Stimulated activated CD8-positive, alpha-beta memory T cell treated with anti-CD3 and anti-CD28 coated beads, Interleukin-15, amount 100 ng/mL, for 48 hours (primary cell): ENCODE results near the gene ATP8B3.
A peak's percentile ranks its signal among the peaks of the same experiment; 100 is the strongest.

ENCODE experiments used
- DNase-seq, 2 donors: peaks; one replicate each; pipeline ENCODE4 v3.0.0-alpha.2; 2020; ENCODE audit warnings: low read depth in 2 of 2

Gene ATP8B3

GRCh38 chr19:1833540-1833939, 21.5 kb upstream of the ATP8B3 start:
- DNase-seq, result no peak

GRCh38 chr19:1832046-1832663, 20.1 kb upstream of the ATP8B3 start:
- DNase-seq, result no peak

GRCh38 chr19:1830978-1831377, 18.9 kb upstream of the ATP8B3 start:
- DNase-seq, result no peak

GRCh38 chr19:1830568-1830967, 18.5 kb upstream of the ATP8B3 start:
- DNase-seq, result no peak

- no peak for DNase-seq
Measured at GRCh38 chr19:1829958-1830357, 17.9 kb upstream of the ATP8B3 start.

- DNase-seq, result no peak
Measured at GRCh38 chr19:1828279-1829238, 16.5 kb upstream of the ATP8B3 start.

GRCh38 chr19:1827566-1828278, 15.6 kb upstream of the ATP8B3 start:
- DNase-seq, result no peak

- no peak for DNase-seq
Measured at GRCh38 chr19:1826557-1827521, 14.8 kb upstream of the ATP8B3 start.

- DNase-seq, result peak; percentile 44 to 50
Measured at GRCh38 chr19:1825909-1826556, 14.0 kb upstream of the ATP8B3 start.

- no peak for DNase-seq
Measured at GRCh38 chr19:1824252-1824622, 12.2 kb upstream of the ATP8B3 start.

GRCh38 chr19:1823539-1824251, 11.6 kb upstream of the ATP8B3 start:
- no peak for DNase-seq

- DNase-seq, result no peak
Measured at GRCh38 chr19:1823020-1823419, 10.9 kb upstream of the ATP8B3 start.

GRCh38 chr19:1822210-1822609, 10.1 kb upstream of the ATP8B3 start:
- DNase-seq, result no peak

GRCh38 chr19:1819341-1820255, 7.5 kb upstream of the ATP8B3 start:
- no peak for DNase-seq

GRCh38 chr19:1818549-1819195, 6.6 kb upstream of the ATP8B3 start:
- DNase-seq, result no peak

- no peak for DNase-seq
Measured at GRCh38 chr19:1817553-1818179, 5.6 kb upstream of the ATP8B3 start.

GRCh38 chr19:1816530-1817298, 4.6 kb upstream of the ATP8B3 start:
- no peak for DNase-seq
